ENCODE results near the gene MEI4.
"Not testable (repeated sequence)": the region's sequence is repeated elsewhere in the genome, so short reads cannot be mapped to it uniquely, and the experiment has no call there.

Gene MEI4

GRCh38 chr6:77816766-77817270 is 164.0 kb downstream of the MEI4 start:
- no peak for DNase-seq

DNA sequence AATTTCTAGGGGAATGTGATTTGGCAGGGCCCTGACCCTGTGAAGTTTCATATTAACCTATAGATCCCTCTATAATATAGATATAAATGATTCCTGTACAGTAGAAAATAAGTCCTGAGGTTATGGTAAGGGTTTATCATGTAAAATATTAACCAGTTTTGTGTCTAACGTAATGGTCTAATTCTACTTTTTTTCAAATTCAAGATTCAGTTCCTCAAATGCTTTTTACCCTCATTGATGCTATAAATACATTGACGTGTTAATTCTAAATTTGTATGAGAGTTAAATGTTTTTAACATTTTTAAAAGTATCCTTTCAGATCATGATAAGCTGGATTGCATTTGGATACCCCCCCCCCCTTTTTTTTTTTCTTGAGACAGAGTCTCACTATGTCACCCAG is 169.4 kb downstream of the MEI4 start:
- DNase-seq, result no peak

GRCh38 chr6:77825204-77825603 is 172.4 kb downstream of the MEI4 start:
- DNase-seq, result no peak

GRCh38 chr6:77829736-77830135 is 176.9 kb downstream of the MEI4 start:
- DNase-seq, result no peak

GRCh38 chr6:77833749-77834148 is 180.9 kb downstream of the MEI4 start:
- DNase-seq, result not testable (repeated sequence)

DNA sequence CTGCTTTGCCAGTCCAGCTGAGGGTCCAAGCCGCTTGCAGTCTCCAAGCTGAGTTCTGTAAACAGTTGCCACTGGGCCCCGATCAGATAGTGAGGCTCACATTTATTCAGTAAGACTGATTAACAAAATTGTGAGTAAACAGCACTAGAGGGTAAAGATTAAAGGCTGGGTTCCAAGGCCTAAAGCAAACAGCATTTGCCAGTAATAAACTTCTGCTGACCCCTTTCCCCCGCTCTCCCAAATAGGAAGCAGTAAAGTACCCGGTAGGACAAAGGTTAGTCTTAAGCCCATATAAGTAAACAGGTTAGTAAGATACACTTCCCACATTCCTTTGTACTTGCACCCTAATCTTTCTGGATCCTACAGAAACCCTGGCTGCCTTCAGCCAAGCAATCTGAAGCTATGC is 181.8 kb downstream of the MEI4 start:
- DNase-seq, result no peak

DNA sequence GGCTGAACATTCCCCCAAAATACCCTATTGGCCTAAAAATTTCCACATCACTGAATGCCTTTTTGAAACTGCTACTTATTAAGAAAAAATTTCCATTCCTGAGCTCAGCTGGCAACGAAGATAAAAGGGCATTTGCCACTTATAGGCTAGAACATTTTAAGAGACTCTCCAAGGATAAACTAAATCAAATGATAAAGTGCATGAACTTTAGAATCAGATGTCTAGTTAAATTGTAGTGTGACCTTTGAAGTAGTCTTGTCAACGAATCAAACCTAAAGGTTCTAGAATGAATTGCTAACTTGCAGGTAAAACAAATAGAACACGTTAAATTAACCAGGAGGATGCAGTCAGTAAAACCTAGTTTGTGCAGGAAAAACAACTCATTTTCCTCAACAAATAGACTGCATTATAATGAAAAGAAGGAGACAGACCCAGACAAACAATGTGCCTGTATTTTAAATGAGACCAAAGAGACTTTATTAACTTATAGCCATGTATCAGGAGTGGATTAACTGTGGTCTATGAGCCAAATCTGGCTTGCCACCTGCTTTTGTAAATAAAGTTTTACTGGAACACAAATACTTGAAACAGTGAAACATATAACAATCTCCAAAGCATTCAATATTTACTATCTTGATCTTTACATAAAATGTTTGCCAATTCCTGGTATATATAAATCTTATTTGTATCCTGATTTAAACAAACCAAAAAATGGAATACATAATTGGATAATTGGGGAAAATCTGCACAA is 184.4 kb downstream of the MEI4 start:
- DNase-seq, result no peak

DNA sequence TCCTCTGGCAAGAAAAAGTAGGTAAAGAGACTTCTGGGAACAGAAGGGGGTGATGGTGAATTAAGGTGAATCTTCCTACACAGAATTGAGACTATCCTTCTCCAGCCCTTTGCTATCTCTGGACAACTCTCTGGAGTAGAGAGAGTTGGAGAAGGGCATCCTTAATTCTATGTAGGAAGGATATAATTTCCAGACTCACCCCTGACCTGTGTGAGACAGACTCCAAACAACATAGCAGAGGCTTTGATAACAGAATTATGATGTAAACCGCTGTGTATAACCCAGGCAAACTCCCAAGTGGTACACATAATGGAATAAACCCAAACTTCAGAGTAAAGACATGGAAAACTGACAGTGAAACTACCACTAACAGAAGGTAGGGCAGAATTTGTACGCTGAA is 186.5 kb downstream of the MEI4 start:
- DNase-seq, result no peak

DNA sequence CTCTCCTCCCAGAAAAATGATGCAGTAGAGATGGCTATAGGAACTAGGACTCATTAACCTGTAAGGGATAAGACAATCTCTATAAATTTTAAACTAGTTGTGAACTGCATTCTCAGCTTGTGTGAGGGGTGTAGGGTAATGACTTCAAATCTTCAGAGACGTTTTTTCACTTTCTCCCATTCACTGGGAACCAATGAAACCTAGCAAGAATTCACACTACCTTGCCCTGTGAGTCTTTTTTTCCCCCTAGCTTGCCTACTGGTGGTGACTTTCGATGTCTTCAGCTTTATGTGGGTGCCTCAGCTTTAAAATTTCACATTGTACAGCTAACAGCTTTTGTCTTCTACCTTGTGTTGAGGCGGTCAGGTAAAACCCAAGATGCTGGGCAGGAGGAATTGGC is 192.0 kb downstream of the MEI4 start:
- no peak for DNase-seq

DNA sequence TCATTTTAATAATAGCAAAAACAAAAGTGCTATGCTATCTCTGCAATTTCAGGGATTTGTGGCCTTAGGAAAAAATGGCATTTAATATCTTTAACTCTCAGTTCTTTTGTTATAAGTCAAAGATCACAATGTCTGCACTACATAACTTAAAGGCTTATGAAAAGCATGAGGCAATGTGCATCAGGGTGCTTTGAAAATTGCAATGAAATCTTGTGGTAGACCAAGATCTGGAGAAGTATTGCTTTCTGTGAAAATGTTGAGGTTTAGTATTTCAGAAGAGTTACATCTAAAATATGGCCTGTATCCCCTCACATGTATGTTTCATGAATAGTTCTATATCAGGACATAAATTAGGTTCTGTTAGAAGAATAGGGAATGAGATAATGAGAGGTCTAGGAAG is 200.6 kb downstream of the MEI4 start:
- no peak for DNase-seq

DNA sequence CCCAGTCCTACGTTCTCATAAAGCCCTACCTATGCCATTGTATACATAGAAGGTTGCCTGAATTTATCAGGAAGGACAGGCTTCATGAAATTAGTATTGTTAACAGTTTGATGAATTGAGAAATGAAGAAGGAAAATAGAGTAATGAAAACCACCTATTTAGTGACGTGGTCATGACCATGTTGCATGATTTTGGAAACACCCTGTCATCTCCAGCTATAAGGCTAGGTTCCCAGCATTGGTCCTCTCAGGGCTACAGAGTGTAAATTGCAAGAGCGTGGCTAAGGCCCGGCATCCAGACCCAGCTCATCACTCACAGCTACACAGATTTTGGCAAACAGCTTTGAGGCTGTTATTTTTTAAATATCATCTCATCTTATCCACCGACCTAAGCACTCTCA is 203.6 kb downstream of the MEI4 start:
- DNase-seq, result no peak

GRCh38 chr6:77857421-77857820 is 204.6 kb downstream of the MEI4 start:
- DNase-seq, result no peak

GRCh38 chr6:77876300-77876699 is 223.5 kb downstream of the MEI4 start:
- no peak for DNase-seq

DNA sequence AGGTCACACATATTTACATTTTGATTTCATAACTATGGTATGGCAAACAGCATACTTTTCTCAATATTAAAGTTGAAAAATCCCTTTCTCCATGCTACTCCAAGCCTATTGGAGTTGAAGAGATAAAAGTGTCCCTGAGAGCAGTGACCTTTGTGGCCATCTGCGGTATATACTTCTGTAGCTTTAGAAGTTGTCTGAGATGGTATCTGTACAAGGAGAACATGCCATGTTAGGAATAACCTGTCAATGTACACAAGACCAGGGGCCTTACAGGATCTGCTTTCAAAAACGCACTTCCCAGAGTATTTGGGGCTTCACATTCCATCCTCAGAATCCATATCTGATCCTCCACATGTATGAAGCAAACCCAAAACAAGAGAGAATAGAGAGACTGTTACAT is 226.7 kb downstream of the MEI4 start:
- no peak for DNase-seq

GRCh38 chr6:77880501-77880900 is 227.7 kb downstream of the MEI4 start:
- no peak for DNase-seq

GRCh38 chr6:77883851-77884250 is 231.0 kb downstream of the MEI4 start:
- no peak for DNase-seq

GRCh38 chr6:77893391-77893790 is 240.6 kb downstream of the MEI4 start:
- DNase-seq, result no peak

GRCh38 chr6:77906070-77906469 is 253.2 kb downstream of the MEI4 start:
- DNase-seq, result no peak

GRCh38 chr6:77910826-77911225 is 258.0 kb downstream of the MEI4 start:
- no peak for DNase-seq

GRCh38 chr6:77926198-77926751 is 273.4 kb downstream of the MEI4 start:
- DNase-seq, result no peak

GRCh38 chr6:77930382-77930781 is 277.5 kb downstream of the MEI4 start:
- DNase-seq, result no peak

- DNase-seq, result no peak
Observed at GRCh38 chr6:77930952-77931351, 278.1 kb downstream of the MEI4 start.

DNA sequence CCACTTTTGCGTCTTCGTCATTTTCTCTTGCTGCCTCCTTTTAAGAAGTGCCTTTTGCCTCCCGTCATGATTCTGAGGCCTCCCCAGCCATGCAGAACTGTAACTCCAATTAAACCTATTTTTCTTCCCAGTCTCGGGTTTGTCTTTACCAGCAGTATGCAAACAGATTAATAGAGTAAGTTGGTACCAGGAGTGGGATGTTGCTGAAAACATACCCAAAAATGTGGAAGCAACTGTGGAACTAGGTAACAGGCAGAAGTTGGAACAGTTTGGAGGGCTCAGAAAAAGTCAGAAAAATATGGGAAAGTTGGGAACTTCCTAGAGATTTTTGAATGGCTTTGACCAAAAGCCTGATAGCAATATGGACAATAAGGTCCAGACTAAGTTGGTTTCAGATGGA is 309.2 kb downstream of the MEI4 start:
- no peak for DNase-seq

DNA sequence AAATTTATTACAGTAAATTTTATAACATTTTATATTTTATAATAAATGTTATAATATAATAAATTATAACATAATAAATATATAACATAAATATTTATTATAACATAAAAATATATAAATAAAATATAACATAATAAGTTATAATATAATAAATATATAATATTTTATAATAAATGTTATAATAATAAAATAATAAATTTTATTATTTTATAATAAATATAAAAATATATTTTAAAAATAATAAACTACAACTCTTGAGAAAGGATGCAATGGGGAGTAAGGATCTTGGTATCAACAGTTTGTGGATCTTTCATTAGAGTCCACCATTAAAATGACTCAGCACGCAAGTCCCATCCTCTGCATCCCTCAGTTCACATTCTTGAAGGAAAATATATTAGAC is 312.6 kb downstream of the MEI4 start:
- DNase-seq, result no peak

- DNase-seq, result no peak
Observed at GRCh38 chr6:77972334-77972733, 319.5 kb downstream of the MEI4 start.
